Stimulated activated CD8-positive, alpha-beta memory T cell treated with anti-CD3 and anti-CD28 coated beads, Interleukin-4, amount 100 ng/mL, for 24 hours (primary cell): Measurements from ENCODE around the gene MFSD11.
"Not testable (repeated sequence)": the region's sequence is repeated elsewhere in the genome, so short reads cannot be mapped to it uniquely, and the experiment has no call there.

Experiments used
- DNase-seq: peaks from one replicate; pipeline ENCODE4 v3.0.0-alpha.2; 2020; ENCODE audit warnings: low read depth

The MFSD11 gene

DNA sequence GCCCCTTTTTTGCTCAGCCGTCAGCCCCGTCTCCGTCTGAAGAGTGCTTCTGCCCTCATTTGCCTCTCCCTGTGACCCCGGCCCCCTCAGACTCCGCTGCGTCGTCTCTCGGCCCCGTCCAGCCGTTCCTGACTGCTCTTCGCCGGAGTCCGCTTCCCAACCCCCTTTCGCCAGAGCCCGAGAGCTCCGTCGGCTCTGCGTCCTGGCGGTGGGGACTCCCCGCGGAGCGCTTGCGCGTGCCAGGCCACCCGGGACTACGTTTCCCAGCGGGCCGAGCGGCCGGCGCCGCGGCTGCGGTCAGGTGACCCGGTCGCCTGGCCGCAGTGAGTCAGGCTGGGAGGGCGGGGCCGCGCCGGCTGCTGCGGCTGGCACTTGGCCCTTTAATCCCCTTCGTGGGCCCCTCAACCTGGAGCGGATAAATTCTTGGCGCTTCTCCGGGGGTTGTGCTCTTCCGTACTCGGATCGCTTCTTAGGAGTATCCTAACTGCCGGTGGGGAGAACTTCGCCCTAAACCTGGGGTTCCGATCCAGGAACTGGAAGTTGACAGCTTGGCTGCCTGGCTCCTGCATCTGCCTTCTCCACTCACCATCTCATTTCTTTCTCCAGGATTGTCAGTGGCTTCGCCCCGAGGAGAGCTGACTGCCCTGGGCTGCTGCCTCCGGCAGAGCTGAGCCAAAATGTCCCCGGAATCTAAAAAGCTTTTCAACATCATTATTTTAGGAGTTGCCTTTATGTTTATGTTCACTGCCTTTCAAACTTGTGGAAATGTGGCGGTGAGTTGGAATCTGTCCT is at the start of gene MFSD11:
TSS of gene MFSD11 (plus strand) at position 444 of the 792 bp plus-strand sequence. CDS start at position 678, 234 bp downstream.
- DNase-seq: peak; percentile 92

DNA sequence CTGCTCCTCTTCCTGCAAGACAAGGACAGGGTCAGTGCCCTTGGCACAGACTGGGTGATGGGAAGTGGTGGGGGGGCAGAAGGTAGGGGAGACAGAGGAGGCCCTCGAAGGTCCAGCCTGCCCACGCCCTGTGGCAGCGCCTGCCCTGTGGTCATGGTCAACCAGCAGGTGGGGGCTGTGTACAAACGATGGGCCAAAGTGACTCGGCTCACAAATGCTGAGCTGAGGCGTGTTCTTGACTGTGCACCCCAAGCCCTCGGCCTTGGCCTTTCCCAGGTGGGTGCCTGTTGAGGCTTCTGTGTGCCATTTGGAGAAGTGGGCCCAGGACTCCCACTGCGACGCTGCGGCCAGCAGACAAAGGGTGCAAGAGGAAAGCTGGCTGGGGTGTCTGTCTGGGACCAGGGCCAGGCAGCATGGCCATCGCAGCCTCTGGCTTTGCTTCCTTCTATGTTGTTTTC is 49.7 kb upstream of the MFSD11 start:
- DNase-seq: no peak

DNA sequence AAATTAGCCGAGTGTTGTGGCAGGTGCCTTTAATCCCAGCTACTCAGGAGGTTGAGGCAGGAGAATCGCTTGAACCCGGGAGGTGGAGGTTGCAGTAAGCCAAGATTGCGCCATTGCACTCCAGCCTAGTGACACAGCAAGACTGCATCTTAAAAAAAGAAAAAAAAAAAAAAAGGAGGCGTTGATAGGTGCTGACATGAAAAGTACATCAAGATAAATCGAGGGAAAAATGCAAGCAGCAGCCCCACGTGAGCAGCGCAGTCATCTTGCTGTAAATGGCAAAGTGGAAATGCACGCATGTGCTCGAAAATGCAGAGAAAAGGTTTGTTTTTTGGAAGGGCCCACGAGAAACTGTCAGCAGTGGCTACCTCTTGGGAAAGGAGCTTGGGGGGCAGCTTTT is 48.1 kb upstream of the MFSD11 start:
- DNase-seq: no peak

DNA sequence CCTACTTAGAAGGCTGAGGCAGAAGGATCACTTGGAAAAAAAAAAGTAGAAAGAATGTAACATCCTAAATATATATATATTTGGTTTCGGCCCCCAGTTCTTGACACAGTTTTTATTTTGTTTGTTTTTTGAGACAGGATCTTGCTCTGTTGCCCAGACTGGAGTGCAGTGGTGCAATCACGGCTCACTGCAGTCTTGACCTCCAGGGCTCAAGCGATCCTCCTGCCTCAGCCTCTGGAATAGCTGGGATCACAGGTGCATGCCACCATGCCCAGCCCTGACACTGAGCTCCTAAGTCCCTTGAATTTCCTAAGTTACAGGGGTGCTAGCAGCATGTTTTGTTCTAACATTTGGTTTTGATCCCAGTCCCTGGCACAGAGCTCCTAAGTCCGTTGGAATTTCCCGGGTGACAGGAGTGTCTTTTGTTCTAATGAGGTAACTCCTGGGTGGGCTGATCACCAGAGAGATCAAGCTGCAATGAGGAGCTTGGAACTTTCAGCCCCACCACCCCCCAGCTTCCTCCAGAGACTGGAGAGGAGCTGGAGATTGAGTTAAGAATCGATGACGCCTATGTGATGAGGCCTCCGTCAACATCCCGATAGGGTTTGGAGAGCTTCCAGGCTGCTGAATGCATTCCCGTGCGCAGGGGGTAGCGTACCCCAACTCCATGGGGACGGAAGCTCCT is 47.2 kb upstream of the MFSD11 start:
- no peak for DNase-seq

DNA sequence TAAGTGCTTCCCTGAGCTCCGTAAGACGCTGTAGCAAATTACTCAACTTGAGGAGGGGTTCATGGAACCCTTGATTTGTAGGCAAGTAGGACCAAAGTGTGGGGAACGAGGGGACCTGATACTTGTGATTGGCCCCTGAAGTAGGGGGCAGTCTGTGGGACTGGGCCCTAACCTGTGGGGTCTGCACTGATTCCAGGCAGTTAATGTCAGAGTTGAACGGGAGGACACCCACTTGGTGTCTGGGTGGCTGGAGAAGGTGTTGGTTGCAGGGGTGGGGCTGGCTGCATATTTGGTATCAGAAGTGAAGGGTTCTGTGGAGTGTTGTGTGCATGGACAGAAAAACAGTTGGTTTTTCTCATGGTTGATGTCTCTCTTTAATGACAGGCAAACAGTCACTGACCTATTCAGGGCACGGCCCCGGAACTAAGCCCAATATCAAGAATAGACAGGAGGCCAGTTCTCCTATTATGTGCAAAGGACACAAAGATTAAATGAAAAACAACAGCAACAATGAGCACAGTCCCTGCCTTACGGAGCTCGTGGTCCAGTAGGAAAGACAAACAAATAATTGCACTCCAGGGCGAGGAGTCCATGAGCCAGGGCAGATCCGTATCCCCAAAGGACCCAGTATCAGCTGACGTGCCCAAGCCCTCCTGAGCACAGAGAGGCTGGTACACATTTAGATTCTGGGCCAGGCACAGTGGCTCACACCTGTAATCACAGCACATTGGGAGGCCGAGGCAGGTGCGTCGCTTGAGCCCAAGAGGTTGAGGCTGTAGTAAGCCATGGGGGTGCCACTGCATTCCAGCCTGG is 46.3 kb upstream of the MFSD11 start:
- DNase-seq: no peak

DNA sequence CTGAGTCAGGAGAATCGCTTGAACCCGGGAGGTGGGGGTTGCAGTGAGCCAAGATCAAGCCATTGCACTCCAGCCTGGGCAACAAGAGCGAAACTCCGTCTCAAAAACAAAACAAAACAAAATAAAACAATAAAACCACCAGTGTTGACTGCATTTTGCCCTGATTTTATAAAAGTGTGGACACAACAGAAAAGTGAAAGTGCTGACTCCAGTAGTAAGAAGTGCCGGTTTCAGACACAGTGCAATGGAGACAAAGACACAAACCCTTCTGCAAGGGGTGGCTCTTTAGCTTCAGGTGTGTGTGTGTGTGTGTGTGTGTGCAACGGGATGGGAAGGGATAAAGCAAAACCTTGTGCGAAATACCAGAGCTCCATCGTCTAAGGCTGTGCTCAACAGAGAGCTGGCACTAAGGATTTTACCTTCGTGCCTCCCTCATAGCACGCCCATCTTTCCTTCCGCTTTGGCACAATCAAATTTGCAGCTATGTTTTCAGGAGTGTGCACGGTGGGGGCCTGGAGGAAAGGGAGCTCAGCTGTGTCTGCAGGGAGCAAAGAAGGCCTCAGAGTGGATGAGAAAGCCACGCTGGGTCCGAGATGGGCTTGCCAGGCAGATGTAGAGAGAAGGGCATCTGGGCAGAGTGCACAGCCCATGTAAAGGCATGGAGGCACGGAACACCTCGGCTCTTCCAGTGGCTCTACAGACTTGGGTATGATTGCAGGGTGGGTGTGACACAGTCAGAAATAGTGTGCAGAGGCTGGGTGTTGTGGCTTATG is 42.7 kb upstream of the MFSD11 start:
- DNase-seq: no peak

DNA sequence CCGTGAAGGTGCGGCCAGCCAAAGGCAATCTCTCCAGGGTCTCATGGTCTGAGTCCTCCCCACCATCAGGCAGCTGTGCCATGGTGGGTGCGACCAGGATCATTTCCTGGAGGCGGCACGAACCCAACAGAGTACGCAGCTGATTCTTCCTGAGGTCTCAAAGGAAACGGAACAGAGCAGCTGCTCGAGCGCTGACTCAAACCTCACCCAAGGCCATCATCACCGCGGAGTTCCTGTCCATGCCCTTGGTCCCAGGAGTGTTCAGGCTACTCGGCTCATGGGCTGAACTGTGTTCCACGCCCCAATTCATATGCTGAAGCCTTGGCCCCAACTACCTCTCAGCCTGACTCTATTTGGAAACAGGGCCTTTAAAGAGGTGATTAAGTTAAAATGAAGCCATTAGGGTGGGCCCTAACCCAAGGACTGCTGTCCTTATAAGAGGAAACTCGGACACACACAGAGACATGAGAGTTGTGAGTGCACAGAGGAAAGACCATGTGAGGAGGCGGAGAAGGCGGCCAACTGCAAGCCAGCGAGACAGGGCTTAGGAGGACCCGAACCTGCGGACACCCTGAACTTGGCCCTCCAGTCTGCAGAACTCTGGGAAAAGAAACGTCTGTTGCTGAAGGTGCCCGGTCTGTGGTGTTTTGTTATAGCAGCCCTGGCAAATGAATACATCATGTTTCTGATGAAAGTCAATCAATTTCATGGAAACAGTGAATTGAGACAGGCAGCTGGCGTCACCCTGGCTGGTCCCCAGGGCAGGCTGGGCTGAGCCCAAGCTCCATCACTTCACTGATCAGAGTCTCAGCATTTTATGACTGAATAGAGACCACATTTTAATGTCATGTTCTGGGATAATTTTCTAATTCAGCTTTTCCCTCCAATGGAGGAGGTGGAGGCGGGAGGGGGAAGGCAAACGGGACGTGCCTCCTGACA is 40.9 kb upstream of the MFSD11 start:
- no peak for DNase-seq

DNA sequence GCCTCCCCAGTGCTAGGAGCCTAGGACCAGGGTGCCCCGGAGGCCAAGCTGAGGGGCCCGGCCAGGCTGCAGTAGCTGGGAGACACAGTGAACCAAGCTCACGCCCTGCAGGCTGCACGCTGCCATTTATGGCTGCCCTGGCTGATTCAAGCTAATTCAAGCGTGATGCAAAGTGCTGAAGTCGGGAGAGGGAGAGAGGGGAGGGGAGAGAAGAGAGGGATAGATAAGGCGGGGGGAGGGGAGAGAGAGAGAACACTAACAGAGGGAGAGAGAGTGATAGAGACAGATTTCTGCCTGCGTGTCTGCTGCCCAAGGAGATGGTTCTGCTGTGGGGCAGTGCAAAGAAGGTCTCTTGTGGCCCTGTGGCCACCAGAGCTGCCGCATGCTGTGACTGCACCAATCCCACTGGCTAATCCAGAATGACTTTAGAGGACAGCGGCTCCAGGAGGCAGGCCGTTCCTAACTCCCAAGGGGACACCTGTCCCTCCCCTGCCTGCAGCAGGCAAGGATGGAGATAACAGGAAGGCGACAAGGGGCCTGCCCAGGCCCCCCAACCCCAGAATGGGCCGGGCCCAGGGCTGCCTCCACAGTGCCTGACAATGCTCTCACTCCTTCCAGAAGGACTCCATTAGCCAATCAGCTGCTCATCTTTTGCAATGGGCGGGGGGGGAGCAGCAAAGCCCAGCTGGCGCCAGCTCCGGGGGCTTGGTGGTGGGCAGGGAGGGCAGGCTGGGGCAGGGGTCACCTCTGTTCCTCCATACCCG is 40.0 kb upstream of the MFSD11 start:
- DNase-seq: no peak

DNA sequence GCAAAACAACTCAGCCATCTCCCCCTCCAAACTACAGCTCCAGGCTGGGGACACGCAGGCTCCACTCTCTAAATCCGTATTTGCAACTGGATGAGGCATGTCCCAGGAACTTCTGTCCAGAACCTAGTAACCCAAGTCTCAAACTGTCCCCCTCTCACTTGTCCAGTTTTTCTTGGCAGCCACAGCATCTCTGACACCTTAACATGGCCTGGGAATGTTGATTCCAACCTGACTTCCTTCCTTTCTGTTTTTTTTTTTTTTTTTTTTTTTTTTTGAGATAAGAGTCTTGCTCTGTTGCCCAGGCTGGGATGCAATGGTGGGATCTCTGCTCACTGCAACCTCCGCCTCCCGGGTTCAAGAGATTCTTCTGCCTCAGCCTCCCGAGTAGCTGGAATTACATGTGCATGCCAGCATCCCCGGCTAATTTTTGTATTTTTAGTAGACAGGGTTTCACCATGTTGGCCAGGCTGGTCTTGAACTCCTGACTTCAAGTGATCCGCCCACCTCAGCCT is 39.4 kb upstream of the MFSD11 start:
- DNase-seq: not testable (repeated sequence)

DNA sequence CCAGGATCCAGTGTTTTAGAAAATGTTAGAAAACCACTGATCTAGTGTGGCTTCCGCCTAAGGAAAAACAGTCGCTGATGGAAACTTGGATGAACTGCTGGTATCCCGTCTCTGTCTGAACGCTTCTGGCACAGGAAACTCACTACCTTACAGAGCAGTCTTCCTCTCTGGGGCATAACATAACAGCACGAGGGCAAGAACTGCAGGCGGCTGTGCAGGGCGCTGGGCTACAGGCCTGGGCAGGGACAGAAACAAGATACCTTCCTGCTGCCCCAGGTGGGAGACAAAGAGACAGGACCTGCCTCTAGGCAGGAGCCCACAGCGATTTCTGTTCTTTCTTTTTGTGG is 37.7 kb upstream of the MFSD11 start:
- DNase-seq: no peak

DNA sequence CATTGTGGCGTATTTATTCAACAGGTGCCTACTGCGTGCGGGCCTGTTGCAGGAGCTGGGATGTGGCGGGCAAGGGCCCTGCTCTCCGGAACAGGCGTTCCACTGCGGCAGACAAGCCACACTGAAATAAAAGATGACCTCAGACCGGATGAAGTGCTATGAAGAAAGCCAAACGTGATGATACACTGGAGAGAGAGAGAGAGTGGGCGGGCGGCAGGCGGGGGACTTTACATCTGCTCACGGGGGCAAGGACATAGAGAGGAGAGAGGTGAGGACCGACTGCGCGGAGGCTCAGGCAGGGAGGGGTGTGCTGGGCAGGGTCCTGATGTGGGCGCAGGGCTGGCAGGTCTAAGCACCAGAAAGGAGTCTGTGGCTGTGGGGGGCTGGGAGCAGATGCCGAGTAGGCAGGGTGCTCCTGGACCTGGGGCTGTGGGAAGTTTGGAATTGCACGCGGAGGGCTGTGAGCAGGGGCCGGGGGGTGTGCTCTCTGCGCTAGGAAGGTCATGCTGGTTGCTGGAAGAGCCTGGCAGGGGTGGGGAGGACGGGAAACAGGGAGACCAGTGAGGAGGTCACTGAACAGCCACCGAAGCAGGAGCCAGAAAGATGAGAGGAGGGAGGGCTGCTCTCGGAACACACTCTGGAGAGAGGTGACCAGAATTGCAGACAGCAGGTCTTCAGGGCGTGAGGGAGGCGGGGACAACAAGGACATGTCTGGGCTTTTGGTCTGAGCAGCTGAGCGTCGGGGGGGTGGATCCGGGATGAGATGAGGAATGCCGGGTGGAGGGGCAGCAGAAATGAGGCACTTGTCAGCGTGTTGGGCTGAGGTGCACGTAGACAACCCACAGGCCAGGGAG is 37.1 kb upstream of the MFSD11 start:
- no peak for DNase-seq

DNA sequence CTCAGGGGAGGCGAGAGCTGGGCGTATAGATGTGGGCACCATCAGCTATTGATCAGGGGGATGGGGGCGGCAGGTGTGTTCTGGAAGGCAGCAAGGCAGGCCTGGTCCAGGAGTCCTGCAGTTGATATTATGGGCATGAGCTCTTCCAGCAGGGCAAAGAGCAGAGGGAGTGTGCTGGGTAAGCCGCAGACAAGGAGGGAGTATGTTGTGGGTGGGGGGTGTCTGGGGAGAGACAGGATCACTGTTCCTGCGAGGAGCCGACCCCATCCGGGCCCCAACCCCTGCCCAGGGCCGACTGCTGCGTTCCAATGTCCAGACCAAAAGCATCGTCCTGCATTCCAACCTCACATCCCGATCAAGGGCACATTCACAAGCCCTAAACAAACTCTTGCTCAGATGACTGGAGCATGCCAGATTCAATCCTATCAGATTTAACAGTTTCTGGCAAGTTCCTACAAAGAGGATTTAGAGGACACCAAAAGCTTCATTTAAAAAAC is 36.4 kb upstream of the MFSD11 start:
- no peak for DNase-seq

DNA sequence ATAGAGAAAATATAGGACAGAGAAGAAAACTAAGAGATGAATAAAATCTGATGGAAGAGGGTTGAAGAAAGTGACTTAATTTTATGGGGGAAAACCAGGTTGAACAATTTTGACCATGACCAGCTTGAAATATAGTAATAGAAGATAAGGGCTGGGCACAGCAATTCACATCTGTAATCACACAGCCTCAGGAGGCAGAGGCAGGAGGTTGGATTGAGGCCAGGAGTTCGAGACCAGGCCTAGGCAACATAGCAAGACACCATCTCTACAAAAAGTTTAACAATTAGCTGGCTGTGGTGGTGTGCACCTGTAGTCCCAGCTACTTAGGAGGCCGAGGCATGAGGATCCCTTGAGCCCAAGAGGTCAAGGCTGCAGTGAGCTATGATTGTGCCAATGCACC is 35.8 kb upstream of the MFSD11 start:
- DNase-seq: no peak

DNA sequence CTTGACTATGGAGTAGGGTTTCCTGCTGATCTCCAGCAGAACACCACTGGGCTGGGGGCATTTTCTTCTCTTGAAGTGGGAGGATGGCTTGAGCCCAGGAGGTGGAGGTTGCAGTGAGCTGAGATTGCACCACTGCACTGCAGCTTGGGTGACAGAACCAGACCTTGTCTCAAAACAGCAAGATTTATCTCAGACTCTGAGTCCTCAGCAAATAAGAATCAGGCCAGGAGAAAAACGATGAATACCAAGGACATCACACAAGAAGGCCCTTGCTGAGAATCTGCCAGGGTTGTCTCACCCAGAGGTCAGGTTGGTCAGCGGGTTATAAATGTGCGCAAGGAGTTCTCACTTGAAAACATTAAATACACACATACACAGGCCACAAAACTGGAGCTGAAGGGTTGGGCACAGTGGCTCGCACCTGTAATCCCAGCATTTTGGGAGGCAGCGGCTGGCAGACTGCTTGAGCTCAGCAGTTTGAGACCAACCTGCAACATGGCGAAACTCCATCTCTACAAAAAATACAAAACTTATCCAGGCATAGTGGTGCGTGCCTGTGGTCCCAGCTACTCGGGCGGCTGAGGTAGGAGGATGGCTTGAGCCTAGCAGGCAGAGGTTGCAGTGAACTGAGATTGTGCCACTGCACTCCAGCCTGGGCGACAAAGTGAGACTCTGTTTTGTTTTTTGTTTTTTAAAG is 34.8 kb upstream of the MFSD11 start:
- no peak for DNase-seq

DNA sequence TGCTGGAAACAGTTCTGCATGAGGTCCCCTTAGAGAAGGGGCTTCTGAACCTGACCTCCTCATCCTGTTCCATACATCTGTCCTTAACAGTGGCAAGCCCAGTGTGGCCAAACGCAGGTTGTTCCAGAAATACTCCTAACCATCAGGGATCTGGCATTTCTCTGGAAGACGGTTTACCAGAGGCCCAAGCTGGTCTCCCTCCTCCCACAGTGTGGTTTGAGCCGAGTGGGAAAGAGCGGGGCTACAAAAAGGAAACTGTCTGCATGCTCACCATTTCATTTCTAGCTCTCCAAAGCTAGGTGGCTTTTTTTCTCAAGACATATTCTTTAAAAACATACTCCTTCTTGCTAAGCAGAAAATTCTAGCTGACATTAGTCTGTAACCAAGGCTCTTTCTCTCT is 33.1 kb upstream of the MFSD11 start:
- no peak for DNase-seq

DNA sequence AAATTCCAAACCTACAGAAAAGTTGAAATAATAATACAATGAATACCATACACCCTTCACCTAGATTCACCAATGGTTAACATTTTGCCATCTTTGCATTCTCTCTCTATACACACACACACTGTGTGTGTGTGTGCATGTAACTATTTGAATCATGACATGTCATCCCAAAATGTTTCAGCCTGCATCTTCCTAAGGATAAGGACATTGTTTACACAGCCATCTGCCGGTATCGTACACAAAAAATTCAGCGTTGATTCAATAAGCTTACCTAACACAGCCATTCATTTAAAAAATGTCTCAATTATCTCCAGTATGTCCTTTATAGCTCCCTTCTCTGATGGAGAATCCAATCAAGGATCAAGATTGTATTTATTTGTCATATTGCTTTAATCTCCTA is 31.1 kb upstream of the MFSD11 start:
- no peak for DNase-seq

DNA sequence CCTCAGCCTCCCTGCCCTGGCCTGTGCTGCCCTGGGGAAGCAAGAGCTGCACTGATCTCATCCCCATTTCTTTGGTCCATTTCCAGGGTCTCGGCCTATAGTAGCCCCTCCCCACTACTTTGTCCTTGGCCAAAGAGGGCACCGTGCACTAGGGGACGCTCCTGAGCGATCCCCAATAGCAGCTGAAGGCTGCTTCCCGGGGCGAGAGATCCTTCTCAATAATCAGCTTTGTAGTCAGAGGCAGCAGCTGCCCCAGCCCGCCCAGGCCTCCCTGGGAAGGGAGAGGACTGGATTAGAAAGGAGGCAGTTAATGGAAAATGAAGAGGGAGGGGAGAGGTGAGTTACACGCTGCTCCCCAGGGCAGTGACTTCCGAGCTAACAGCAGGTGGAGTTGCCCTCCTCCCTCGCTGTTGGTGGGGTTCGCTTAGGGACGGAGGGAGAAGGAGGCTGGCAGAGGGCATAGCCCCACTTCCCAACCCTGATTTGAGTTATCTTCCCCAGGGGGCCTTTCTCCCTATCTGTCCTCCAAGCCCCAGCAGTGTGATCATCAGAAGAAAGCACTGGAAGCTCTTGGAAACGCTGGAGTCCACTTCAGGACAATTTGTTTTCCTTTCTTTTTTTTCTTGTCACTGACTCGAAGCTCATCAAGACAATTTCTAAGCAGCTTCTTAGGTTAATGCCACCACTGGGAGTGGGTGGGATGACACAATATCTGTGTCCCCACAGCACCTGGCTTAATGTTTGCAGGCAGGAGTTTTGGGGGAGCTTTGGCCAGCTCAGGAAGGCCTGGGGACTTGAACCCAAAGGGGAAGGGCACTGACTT is 29.7 kb upstream of the MFSD11 start:
- DNase-seq: no peak
